ENCODE measurements around the gene OR13F1. TPM values are rescaled to one million over a fixed set of nuclear protein-coding genes. Genes with fewer than 3 reads are reported as not detected.

The OR13F1 gene
- total and polyA plus RNA-seq, 3 donors from 2014 or later, result not detected

Other genes starting within 250 kb of the OR13F1 start
- not detected for gene OR13C4, start 22.9 kb downstream of the OR13F1 start, total RNA-seq
- not detected for gene OR13C4, start 22.9 kb downstream of the OR13F1 start, polyA plus RNA-seq (ENCODE audit: insufficient read depth, low read depth, low replicate concordance)
- gene OR13C3, start 32.6 kb downstream of the OR13F1 start, total RNA-seq, result under 1 TPM in 1 of 2 donors, not detected in 1; 0.55 TPM
- not detected for gene OR13C3, start 32.6 kb downstream of the OR13F1 start, polyA plus RNA-seq (ENCODE audit: insufficient read depth, low read depth, low replicate concordance)
- not detected for gene OR13C8, start 64.9 kb downstream of the OR13F1 start, total RNA-seq
- not detected for gene OR13C8, start 64.9 kb downstream of the OR13F1 start, polyA plus RNA-seq (ENCODE audit: insufficient read depth, low read depth, low replicate concordance)
- not detected for gene OR13C5, start 95.2 kb downstream of the OR13F1 start, total RNA-seq
- not detected for gene OR13C5, start 95.2 kb downstream of the OR13F1 start, polyA plus RNA-seq (ENCODE audit: insufficient read depth, low read depth, low replicate concordance)
- gene OR13C2, start 101.4 kb downstream of the OR13F1 start, total RNA-seq, result under 1 TPM in 1 of 2 donors, not detected in 1; 0.62 TPM
- gene OR13C2, start 101.4 kb downstream of the OR13F1 start, polyA plus RNA-seq (ENCODE audit: insufficient read depth, low read depth, low replicate concordance), result not detected
- not detected for gene OR13C9, start 113.9 kb downstream of the OR13F1 start, total RNA-seq
- gene OR13C9, start 113.9 kb downstream of the OR13F1 start, polyA plus RNA-seq (ENCODE audit: insufficient read depth, low read depth, low replicate concordance), result not detected
- under 1 TPM in 1 of 2 donors, not detected in 1; 0.56 TPM for gene OR13D1, start 190.3 kb downstream of the OR13F1 start, total RNA-seq
- not detected for gene OR13D1, start 190.3 kb downstream of the OR13F1 start, polyA plus RNA-seq (ENCODE audit: insufficient read depth, low read depth, low replicate concordance)
- gene NIPSNAP3A, start 243.4 kb downstream of the OR13F1 start, total RNA-seq, result 10 to 100 TPM; 21.6 to 28.8 TPM
- 27.0 TPM for gene NIPSNAP3A, start 243.4 kb downstream of the OR13F1 start, polyA plus RNA-seq (ENCODE audit: insufficient read depth, low read depth, low replicate concordance)